Measurements from ENCODE around the gene C11orf71.

The C11orf71 gene

DNA sequence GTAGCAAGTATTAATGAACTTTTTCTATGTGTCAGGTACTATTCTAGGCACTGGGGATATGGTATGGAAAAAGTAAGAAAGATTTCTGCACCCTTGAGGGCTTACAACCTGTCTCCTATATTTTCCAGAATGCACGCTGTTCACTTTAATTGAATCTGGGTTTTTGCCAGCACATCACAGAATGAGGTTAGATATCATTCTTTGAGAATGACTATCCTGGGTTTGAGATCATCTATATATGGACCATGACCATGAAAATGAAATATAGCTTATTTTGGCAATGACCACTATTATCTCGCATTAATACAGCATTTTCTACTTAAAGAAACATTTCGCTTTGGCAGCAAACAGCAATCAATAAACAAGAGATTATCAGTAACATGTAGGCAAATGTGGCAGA, 46.9 kb downstream of the C11orf71 start:
- DNase-seq = no peak

DNA sequence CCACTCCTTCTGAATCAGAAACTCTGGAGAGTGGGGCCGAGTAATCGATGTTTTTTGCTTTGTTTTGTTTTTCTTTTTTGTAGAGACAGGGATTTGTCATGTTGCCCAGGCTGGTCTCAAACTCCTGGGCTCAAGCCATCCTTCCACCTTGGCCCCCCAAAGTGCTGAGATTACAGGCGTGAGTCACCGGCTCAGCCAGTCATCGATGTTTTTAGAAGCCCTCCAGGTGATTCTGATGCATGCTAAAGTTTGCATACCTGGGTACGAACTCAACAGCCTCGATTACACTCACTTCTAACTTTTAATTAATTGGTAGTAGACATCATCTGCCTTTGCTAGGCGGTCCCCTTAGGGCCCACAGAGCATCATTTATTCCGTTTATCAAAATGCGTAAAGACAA, 50.3 kb downstream of the C11orf71 start:
- no peak for DNase-seq
